ENCODE measurements around the gene ALAD.
A peak's percentile ranks its signal among the peaks of the same experiment; 100 is the strongest.

Gene ALAD

GRCh38 chr9:113349066-113349444 lies 52.0 kb downstream of the ALAD start:
- DNase-seq (ENCODE audit: low read depth in 2 of 2) = no peak

- DNase-seq (ENCODE audit: low read depth in 2 of 2) = no peak
Observed at GRCh38 chr9:113348437-113348836, 52.6 kb downstream of the ALAD start.

DNA sequence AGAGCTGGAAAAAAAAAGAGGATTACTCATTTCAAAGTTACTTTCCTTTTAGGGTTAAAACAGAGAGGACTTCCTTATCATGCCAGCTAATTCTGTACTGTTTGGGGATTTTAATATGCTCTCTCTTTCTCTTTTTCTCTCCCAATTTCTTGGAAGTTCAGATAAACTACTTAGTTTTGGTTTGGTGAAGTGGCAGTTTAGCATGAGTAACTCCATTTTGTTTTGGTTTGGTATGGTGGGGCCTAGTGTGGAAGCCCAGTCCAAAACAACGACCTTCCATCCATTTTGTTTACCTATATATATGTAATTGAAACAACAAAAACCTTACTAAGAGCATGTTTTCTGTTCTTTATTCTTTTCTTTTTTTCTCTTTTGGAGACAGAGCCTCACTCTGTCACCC lies 55.4 kb downstream of the ALAD start:
- no peak for DNase-seq (ENCODE audit: low read depth in 2 of 2)

DNA sequence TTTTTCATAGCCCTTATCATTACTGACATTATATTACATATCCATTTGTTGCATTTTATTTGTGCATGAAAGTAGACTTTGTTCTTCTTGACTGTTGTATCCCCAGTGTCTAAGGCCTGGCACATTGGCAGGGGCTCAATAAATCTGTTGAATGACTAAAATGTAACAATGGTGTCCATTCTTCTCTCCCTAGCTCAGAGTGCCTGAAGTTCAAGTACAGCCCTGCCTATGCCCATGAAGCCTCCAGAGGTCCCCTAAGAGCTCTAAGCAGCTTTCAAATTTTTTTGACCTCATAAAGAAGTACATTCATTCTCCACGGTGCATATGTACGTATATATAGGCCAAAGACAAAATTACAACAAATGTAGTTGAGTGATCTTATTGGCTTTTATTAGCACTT lies 55.9 kb downstream of the ALAD start:
- no peak for DNase-seq (ENCODE audit: low read depth in 2 of 2)

- DNase-seq (ENCODE audit: low read depth in 2 of 2) = no peak
Observed at GRCh38 chr9:113343732-113344231, 57.3 kb downstream of the ALAD start.

- DNase-seq (ENCODE audit: low read depth in 2 of 2) = no peak
Observed at GRCh38 chr9:113341712-113342410, 59.2 kb downstream of the ALAD start.

GRCh38 chr9:113340011-113340699 lies 60.9 kb downstream of the ALAD start, which contains the start of gene WDR31:
Gene WDR31, minus strand, starts transcription at chr9:113340275. Its CDS starts 8,253 bp downstream, at chr9:113332022.
- DNase-seq (ENCODE audit: low read depth in 2 of 2) = peak; percentile 56 to 65

DNA sequence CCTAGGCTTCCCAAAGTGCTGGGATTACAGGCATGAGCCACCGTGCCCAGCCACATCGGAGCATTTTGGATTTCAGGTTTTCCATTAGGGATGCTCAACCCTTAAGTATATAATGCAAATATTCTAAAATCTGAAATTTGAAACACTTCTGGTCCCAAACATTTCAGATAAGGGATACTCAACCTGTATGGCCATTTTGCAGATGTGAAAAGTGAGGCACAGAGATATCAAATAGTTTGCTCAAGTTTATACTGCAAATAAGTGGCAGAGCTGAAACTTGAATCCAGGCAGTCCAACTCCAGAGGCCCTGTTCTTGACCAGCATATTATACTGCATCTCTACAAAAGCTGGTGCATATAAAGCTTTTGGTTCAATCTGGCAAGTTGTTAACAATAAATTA lies 63.4 kb downstream of the ALAD start:
- DNase-seq (ENCODE audit: low read depth in 2 of 2) = no peak

Measured in stimulated activated CD8-positive, alpha-beta memory T cell treated with anti-CD3 and anti-CD28 coated beads, Interleukin-15, amount 100 ng/mL, for 4 hours (primary cell).